ENCODE data around the gene GZMB. TPM values are rescaled to one million over a fixed set of nuclear protein-coding genes. Genes with fewer than 3 reads are reported as not detected.

The GZMB gene
- total RNA-seq, 1 experiment from 2014 or later = not detected

DNA sequence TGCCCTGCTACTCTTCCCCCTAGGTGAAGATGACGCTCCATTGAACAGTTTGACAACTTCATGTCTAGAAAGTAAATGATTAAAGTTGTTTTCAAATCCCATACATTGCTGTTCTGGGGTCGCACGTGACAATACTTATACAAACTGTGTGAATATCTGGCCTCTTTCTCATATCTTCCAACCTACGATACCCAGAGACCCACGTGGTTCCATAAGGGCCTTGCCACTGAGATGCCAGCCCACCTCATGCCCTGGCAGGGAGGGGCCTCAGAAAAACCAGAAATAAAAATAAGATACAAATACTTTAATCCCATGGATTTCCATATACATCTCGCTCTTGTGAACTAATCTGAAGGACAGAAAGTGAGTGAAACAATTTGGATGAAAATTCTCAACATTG is 4.5 kb downstream of the GZMB start:
- no TSS peak for BruUV-seq (replicated peaks)
- Mint-ChIP-seq H3K4me3 (ENCODE audit: unreplicated experiment) (no peak overlapping the region), H3K9me3 (ENCODE audit: unreplicated experiment) (no peaks in the 10 kb centered on the region), H3K36me3 (ENCODE audit: insufficient read depth, unreplicated experiment) (no peaks in the 10 kb centered on the region), H3K27me3 (ENCODE audit: insufficient read depth, unreplicated experiment) (no peaks in the 10 kb centered on the region), H3K27ac (ENCODE audit: low read depth, unreplicated experiment) (no peak overlapping the region), H3K4me1 (ENCODE audit: insufficient read depth, unreplicated experiment) (no peaks in the 10 kb centered on the region)
- CTCF ChIA-PET = no interaction called here
- no peak for DNase-seq (ENCODE audit: unreplicated experiment)
- POLR2A ChIA-PET = no interaction called here
- TF ChIP-seq, protein P1, sequence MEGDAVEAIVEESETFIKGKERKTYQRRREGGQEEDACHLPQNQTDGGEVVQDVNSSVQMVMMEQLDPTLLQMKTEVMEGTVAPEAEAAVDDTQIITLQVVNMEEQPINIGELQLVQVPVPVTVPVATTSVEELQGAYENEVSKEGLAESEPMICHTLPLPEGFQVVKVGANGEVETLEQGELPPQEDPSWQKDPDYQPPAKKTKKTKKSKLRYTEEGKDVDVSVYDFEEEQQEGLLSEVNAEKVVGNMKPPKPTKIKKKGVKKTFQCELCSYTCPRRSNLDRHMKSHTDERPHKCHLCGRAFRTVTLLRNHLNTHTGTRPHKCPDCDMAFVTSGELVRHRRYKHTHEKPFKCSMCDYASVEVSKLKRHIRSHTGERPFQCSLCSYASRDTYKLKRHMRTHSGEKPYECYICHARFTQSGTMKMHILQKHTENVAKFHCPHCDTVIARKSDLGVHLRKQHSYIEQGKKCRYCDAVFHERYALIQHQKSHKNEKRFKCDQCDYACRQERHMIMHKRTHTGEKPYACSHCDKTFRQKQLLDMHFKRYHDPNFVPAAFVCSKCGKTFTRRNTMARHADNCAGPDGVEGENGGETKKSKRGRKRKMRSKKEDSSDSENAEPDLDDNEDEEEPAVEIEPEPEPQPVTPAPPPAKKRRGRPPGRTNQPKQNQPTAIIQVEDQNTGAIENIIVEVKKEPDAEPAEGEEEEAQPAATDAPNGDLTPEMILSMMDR (IDR thresholded peaks at IDR 0.05; ENCODE audit: unreplicated experiment) = no peak
- intact Hi-C loops (cut with micrococcal nuclease) = no loop called here

DNA sequence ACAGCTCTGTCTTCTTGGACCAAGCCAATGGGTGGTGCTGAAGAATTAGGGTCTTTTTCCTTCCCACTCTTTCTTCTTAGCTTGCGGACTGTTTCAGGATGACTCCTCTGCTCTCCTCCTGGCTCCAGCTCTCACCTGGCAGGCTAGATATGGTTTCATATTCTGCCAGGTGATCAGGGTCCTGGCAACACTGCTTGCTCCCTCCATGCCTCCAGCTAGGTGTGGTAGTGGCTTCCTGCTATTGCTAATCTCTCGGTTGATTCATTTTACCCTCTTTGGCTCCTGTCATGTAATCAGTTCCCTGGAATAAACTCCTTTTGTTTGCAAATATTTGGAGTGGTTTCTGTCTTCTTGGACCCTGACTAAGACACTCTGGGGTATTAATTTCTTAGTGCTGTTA is 20.2 kb downstream of the GZMB start:
- H3K27ac Mint-ChIP-seq (ENCODE audit: low read depth, unreplicated experiment) = no peak overlapping the region
- intact Hi-C loops (cut with micrococcal nuclease) = no loop called here
- no peaks in the 10 kb centered on the region for H3K4me1 Mint-ChIP-seq (ENCODE audit: insufficient read depth, unreplicated experiment)
- POLR2A ChIA-PET = no interaction called here
- BruUV-seq (replicated peaks) = no TSS peak
- CTCF ChIA-PET = no interaction called here
- DNase-seq (ENCODE audit: unreplicated experiment) = no peak
- TF ChIP-seq, protein P1 (IDR thresholded peaks at IDR 0.05; ENCODE audit: unreplicated experiment) = no peak
- no peak overlapping the region for H3K4me3 Mint-ChIP-seq (ENCODE audit: unreplicated experiment)
- H3K27me3 Mint-ChIP-seq (ENCODE audit: insufficient read depth, unreplicated experiment) = no peaks in the 10 kb centered on the region
- H3K9me3 Mint-ChIP-seq (ENCODE audit: unreplicated experiment) = no peaks in the 10 kb centered on the region
- no peaks in the 10 kb centered on the region for H3K36me3 Mint-ChIP-seq (ENCODE audit: insufficient read depth, unreplicated experiment)

DNA sequence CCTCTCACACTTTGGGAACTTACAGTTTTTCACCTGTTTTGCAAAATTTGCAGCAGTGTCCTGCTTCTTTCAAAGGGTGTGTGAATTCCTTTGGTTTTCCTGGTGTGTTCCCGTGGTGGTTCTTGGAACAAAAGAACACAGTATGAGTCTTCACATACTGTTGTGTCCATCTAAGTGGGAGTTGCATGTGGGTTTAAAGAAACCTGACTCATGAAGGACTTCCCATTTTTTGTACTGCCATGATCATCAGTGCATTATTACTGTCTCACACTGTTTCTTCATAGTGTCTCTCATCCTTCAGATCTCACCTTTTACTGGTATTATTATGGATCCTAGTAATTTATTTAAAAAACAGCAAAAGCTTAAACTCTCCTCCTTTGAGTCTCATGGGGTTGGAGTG is 20.7 kb downstream of the GZMB start:
- H3K27ac Mint-ChIP-seq (ENCODE audit: low read depth, unreplicated experiment) = no peak overlapping the region
- H3K27me3 Mint-ChIP-seq (ENCODE audit: insufficient read depth, unreplicated experiment) = peaks cover 2% of the 10 kb centered on the region
- no peaks in the 10 kb centered on the region for H3K9me3 Mint-ChIP-seq (ENCODE audit: unreplicated experiment)
- H3K4me1 Mint-ChIP-seq (ENCODE audit: insufficient read depth, unreplicated experiment) = no peaks in the 10 kb centered on the region
- intact Hi-C loops (cut with micrococcal nuclease) = no loop called here
- TF ChIP-seq, protein P1 (IDR thresholded peaks at IDR 0.05; ENCODE audit: unreplicated experiment) = no peak
- CTCF ChIA-PET = interaction anchor here (0.7 kb wide), 1 partner anchor 1233 kb away, joined by 3 read pairs; no protein-coding TSS in a partner anchor
- POLR2A ChIA-PET = interaction anchor here (0.7 kb wide), 1 partner anchor 1063 kb away, joined by 3 read pairs; no protein-coding TSS in a partner anchor
- H3K36me3 Mint-ChIP-seq (ENCODE audit: insufficient read depth, unreplicated experiment) = no peaks in the 10 kb centered on the region
- H3K4me3 Mint-ChIP-seq (ENCODE audit: unreplicated experiment) = no peak overlapping the region
- DNase-seq (ENCODE audit: unreplicated experiment) = no peak
- BruUV-seq (replicated peaks) = no TSS peak

DNA sequence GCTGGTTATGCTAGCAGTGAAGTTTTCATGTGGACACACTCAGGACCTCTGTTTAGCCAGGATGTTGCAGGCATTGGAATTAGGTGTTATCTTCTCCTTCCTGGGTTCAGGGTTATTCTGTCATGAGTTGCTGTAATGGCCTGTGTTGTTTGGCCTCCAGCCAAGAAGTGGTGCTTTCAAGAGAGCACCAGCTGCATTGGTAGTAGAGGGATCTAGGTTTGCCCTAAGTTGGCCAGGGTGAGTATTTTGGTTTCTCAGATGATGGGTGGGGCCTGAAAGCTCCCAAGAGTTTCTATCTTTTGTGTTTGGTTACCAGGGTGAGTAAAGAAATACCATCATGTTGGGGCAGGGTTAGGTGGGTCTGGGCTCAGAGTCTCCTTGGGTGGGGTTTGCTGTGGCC is 21.8 kb downstream of the GZMB start:
- POLR2A ChIA-PET = no interaction called here
- no peak overlapping the region for H3K4me3 Mint-ChIP-seq (ENCODE audit: unreplicated experiment)
- H3K4me1 Mint-ChIP-seq (ENCODE audit: insufficient read depth, unreplicated experiment) = no peaks in the 10 kb centered on the region
- no peaks in the 10 kb centered on the region for H3K9me3 Mint-ChIP-seq (ENCODE audit: unreplicated experiment)
- H3K36me3 Mint-ChIP-seq (ENCODE audit: insufficient read depth, unreplicated experiment) = no peaks in the 10 kb centered on the region
- no TSS peak for BruUV-seq (replicated peaks)
- H3K27me3 Mint-ChIP-seq (ENCODE audit: insufficient read depth, unreplicated experiment) = peaks cover 11% of the 10 kb centered on the region
- peak; percentile 10 for DNase-seq (ENCODE audit: unreplicated experiment)
- CTCF ChIA-PET = interaction anchor here (1.0 kb wide), 1 partner anchor 67 kb away, joined by 3 read pairs; no protein-coding TSS in a partner anchor
- TF ChIP-seq, protein P1 (IDR thresholded peaks at IDR 0.05; ENCODE audit: unreplicated experiment) = no peak
- H3K27ac Mint-ChIP-seq (ENCODE audit: low read depth, unreplicated experiment) = no peak overlapping the region
- intact Hi-C loops (cut with micrococcal nuclease) = no loop called here
